Endothelial cell of umbilical vein (primary cell): Measurements from ENCODE around the gene UCMA. TPM values are rescaled to one million over a fixed set of nuclear protein-coding genes. Genes with fewer than 3 reads are reported as not detected.

Experiments
- BruUV-seq: library from RNA; stranded (reverse); fragments of 400-500 nt; replicated peaks from 2 replicates; lab custom pipeline; 2021; lab: Mats Ljungman, UMichigan
- CTCF ChIA-PET: fragments of 300-600, 350-600 bp; sonication (Branson Sonifier 250); formaldehyde crosslinking; loops from one replicate; lab custom pipeline; 2021; ENCODE audit warnings: antibody characterized with exemption, inconsistent platforms; lab: Charles Lee
- POLR2A ChIA-PET: fragments of 300-600, 350-600 bp; sonication (Branson Sonifier 250); formaldehyde crosslinking; loops from one replicate; lab custom pipeline; 2021; ENCODE audit warnings: antibody characterized with exemption, inconsistent platforms; lab: Charles Lee
- DNase-seq: peaks from one replicate; pipeline ENCODE4 v3.0.0-alpha.2; 2011; ENCODE audit warnings: low read depth, low spot score
- FAIRE-seq: peaks from 2 replicates; lab custom pipeline; 2011; peaks lifted over from hg19 to GRCh38; lab: Jason Lieb, UNC
- H2AFZ ChIP-seq: 2 replicates; pipeline ENCODE4 v1.6.0; 2012; ENCODE audit warnings: low read depth, low read length, control low read depth, inconsistent platforms
- H3K27ac ChIP-seq: 2 replicates; pipeline ENCODE4 v1.5.1; 2011; ENCODE audit warnings: low read depth, mild to moderate bottlenecking, control low read depth, low read length, moderate library complexity; ENCODE audit not compliant: insufficient read depth
- H3K27me3 ChIP-seq, 2 experiments: 2 replicates each; pipeline versions ENCODE4 v1.6.0 to v1.6.1; 2011; ENCODE audit warnings: low read length in 2 of 2, mixed read lengths in 1 of 2; ENCODE audit not compliant: control insufficient read depth in 2 of 2, insufficient read depth in 2 of 2
- H3K36me3 ChIP-seq, 2 experiments: 2 replicates in 1 of 2; 3 replicates in 1 of 2; pipeline ENCODE4 v1.5.1; 2011; ENCODE audit warnings: low read length in 2 of 2, mild to moderate bottlenecking in 1 of 2, moderate library complexity in 1 of 2; ENCODE audit not compliant: control insufficient read depth in 2 of 2, insufficient read depth in 2 of 2; ENCODE audit errors: extremely low read depth in 1 of 2
- H3K4me1 ChIP-seq: 3 replicates; pipeline ENCODE4 v1.5.1; 2011; ENCODE audit warnings: mild to moderate bottlenecking, low read length; ENCODE audit not compliant: control insufficient read depth, insufficient read depth; ENCODE audit errors: extremely low read depth
- H3K4me2 ChIP-seq: 2 replicates; pipeline ENCODE4 v1.6.1; 2011; ENCODE audit warnings: low read length, control low read depth, mixed read lengths; ENCODE audit not compliant: insufficient read depth
- H3K4me3 ChIP-seq, 3 experiments: fragments of 200-600 bp in 1 of 3; sonication (generic), shearing (Covaris generic) in 1 of 3; replicated peaks in 1 of 3; 2 replicates each; pipeline ENCODE4 v1.5.1; 2011 to 2016; ENCODE audit warnings: control low read depth in 3 of 3, low read length in 3 of 3, mild to moderate bottlenecking in 2 of 3, inconsistent platforms in 1 of 3, low read depth in 1 of 3, moderate library complexity in 1 of 3; ENCODE audit not compliant: insufficient read depth in 1 of 3
- H3K79me2 ChIP-seq: 2 replicates; pipeline ENCODE4 v1.6.0; 2012; ENCODE audit warnings: low read length, inconsistent platforms; ENCODE audit not compliant: control insufficient read depth, insufficient read depth
- H3K9ac ChIP-seq: replicated peaks from 2 replicates; pipeline ENCODE3; 2011; ENCODE audit warnings: low read length, control low read depth; ENCODE audit not compliant: insufficient read depth; ENCODE audit errors: extremely low read depth
- H3K9me1 ChIP-seq: replicated peaks from 3 replicates; pipeline ENCODE4 v1.6.0; 2011; ENCODE audit warnings: mild to moderate bottlenecking, low read length; ENCODE audit not compliant: control insufficient read depth, insufficient read depth; ENCODE audit errors: extremely low read depth
- H3K9me3 ChIP-seq: replicated peaks from 2 replicates; pipeline ENCODE4 v1.5.1; 2012; ENCODE audit warnings: low read length, inconsistent platforms; ENCODE audit not compliant: control insufficient read depth, insufficient read depth
- H4K20me1 ChIP-seq: replicated peaks from 2 replicates; pipeline ENCODE3; 2011; ENCODE audit warnings: mild to moderate bottlenecking, low read length; ENCODE audit not compliant: control insufficient read depth, insufficient read depth; ENCODE audit errors: extremely low read depth
- CTCF ChIP-seq, 2 donors: IDR thresholded peaks; 1 replicate in 1 of 2; 2 replicates in 1 of 2; pipeline ENCODE4 v1.5.1; 2011; ENCODE audit warnings: low read length in 2 of 2, mild to moderate bottlenecking in 2 of 2, moderate library complexity in 2 of 2, control low read depth in 1 of 2, inconsistent platforms in 1 of 2, low read depth in 1 of 2; ENCODE audit not compliant: insufficient read depth in 1 of 2; ENCODE audit errors: extremely low read depth in 1 of 2
- EZH2 ChIP-seq: IDR thresholded peaks from 2 replicates; pipeline ENCODE4 v1.6.1; 2012; ENCODE audit warnings: borderline replicate concordance, low read depth, mild to moderate bottlenecking, moderate library complexity, low read length, inconsistent platforms; ENCODE audit not compliant: severe bottlenecking
- GATA2 ChIP-seq: IDR thresholded peaks from 2 replicates; pipeline ENCODE4 v1.7.0; 2011; ENCODE audit warnings: low read depth, mild to moderate bottlenecking, moderate library complexity, mixed read lengths, low read length; ENCODE audit not compliant: insufficient read length, insufficient read depth
- JUN ChIP-seq: IDR thresholded peaks from 2 replicates; pipeline ENCODE4 v1.6.1; 2011; ENCODE audit warnings: borderline replicate concordance, low read depth; ENCODE audit not compliant: insufficient read length, insufficient read depth
- MAX ChIP-seq: IDR thresholded peaks from 2 replicates; pipeline ENCODE4 v1.6.1; 2011; ENCODE audit not compliant: insufficient read depth, insufficient read length
- MYC ChIP-seq: IDR thresholded peaks from one replicate; pipeline ENCODE4 v1.6.1; 2011; ENCODE audit warnings: mild to moderate bottlenecking, low read depth, low read length
- POLR2A ChIP-seq: IDR thresholded peaks from 2 replicates; pipeline ENCODE4 v1.6.1; 2012; ENCODE audit warnings: low read depth, mild to moderate bottlenecking, control low read depth, low read length
- POLR2AphosphoS5 ChIP-seq: IDR thresholded peaks from 2 replicates; pipeline ENCODE4 v1.6.1; 2012; ENCODE audit warnings: low read depth, mild to moderate bottlenecking, control low read depth, low read length, moderate library complexity; ENCODE audit not compliant: insufficient read depth
- dilution Hi-C: fragments of 300-500 bp; cut with MboI; formaldehyde crosslinking; loops from one replicate; pipeline ENCODE4 v1.15.0; 2019; ENCODE audit warnings: low sequenced_read_pairs; ENCODE audit not compliant: extremely low pct_ligation_motif_present
- intact Hi-C: fragments of 100-400 bp; cut with micrococcal nuclease; formaldehyde crosslinking; loops from one replicate; pipeline ENCODE4 v1.10.0; 2022
- polyA plus RNA-seq, 4 experiments: library from polyadenylated mRNA; depleted of rRNA in 3 of 4; stranded (reverse) in 3 of 4; unstranded in 1 of 4; fragments of >200 nt; gene quantifications; 2 replicates each; pipeline versions ENCODE4 v1.2.1 to v1.2.3, GENCODE V29; 2011 to 2012; ENCODE audit warnings: missing spikeins in 1 of 4
- total RNA-seq: library from RNA; stranded (reverse); gene quantifications from 2 replicates; pipeline ENCODE4 v1.2.3, GENCODE V29; 2021

Gene UCMA
- total and polyA plus RNA-seq, 2 donors (not counting 3 experiments of a cell fraction or from before 2014, with no cell fraction given): not detected

- no TSS peak for BruUV-seq
- no peaks in the 10 kb centered on the region for H3K9me1 ChIP-seq
- ChIA-PET CTCF (interaction anchor here (0.5 kb wide), 1 partner anchor 14 kb away, joined by 3 read pairs; no protein-coding TSS in a partner anchor), POLR2A (no interaction called here)
- H3K9me3 ChIP-seq: no peaks in the 10 kb centered on the region
- intact Hi-C loops: no loop called here
- no peak overlapping the region for H3K27ac ChIP-seq
- H3K4me3 ChIP-seq: no peak overlapping the region
- H4K20me1 ChIP-seq: no peaks in the 10 kb centered on the region
- dilution Hi-C loops: no loop called here
- no peaks in the 10 kb centered on the region for H3K4me1 ChIP-seq
- H3K79me2 ChIP-seq: no peaks in the 10 kb centered on the region
- no peak overlapping the region for H3K4me2 ChIP-seq
- H3K36me3 ChIP-seq: no peaks in the 10 kb centered on the region
- no peak overlapping the region for H2AFZ ChIP-seq
- H3K27me3 ChIP-seq: no peaks in the 10 kb centered on the region
- DNase-seq: no peak
- no peak for FAIRE-seq
- TF ChIP-seq JUN: no peak
- TF ChIP-seq POLR2AphosphoS5: no peak
- no peak for TF ChIP-seq GATA2
- no peak for TF ChIP-seq EZH2
- no peak for TF ChIP-seq MAX
- TF ChIP-seq MYC: no peak
- TF ChIP-seq CTCF (IDR thresholded peaks at IDR 0.05; ENCODE audit: extremely low read depth in 1 of 2, insufficient read depth in 1 of 2, low read depth in 1 of 2, low read length in 2 of 2): no peak
- no peak for TF ChIP-seq POLR2A
- no peak overlapping the region for H3K9ac ChIP-seq
These were observed 13.6 kb upstream of the UCMA start for GRCh38 chr10:13247784-13248183.
